ENCODE data around the gene MFNG.

The MFNG gene

DNA sequence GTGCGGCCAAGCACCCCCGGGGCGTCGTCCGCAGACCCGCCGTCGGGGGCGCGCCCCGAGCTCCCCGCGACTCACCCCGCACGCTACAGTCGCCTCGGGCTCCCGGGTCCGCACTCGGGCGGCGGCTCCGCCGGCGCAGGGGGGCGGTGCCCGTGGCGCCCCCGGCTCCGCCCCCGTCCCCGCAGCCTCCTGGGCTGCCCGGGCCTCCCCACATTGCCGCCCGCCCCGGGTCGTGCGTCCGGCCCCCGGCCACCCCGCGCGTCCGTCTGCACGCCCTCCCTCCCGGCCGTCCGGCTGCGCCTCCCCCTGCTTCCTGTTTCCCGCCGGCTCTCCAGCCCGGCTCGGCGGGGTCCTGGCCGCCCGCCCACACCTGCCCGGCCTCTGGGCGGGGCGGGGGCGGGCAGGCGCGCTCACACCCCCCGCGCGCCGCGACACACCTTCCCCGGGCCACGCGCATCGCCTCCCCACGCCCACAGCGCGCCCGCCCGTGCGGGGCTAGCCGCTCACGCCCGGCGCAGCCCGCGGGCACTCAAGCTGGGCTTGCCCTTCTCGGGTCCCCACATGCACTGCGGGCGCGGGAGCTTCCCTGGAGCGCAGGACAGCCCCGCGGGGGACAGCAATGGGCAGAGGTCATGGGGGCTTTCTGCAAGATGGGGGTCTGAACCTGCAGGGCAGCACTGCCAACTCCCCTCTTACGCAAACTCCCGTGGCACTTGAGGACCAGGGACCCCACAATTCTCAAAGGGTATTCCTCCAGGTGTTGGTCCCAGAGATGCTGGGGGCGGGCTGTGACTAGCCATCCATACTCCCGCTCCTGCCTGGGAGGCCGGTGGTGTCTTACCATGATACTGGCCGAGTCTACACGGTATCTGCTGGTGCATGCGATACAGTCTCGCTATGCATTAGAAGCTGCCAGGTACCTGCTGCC is 33.3 kb upstream of the MFNG start, which contains the start of gene CARD10:
Gene CARD10 (minus strand): TSS at position 148 of the 928 bp plus-strand sequence. CDS start 215 bp downstream, outside the sequence.
- TF ChIP-seq, protein P1, sequence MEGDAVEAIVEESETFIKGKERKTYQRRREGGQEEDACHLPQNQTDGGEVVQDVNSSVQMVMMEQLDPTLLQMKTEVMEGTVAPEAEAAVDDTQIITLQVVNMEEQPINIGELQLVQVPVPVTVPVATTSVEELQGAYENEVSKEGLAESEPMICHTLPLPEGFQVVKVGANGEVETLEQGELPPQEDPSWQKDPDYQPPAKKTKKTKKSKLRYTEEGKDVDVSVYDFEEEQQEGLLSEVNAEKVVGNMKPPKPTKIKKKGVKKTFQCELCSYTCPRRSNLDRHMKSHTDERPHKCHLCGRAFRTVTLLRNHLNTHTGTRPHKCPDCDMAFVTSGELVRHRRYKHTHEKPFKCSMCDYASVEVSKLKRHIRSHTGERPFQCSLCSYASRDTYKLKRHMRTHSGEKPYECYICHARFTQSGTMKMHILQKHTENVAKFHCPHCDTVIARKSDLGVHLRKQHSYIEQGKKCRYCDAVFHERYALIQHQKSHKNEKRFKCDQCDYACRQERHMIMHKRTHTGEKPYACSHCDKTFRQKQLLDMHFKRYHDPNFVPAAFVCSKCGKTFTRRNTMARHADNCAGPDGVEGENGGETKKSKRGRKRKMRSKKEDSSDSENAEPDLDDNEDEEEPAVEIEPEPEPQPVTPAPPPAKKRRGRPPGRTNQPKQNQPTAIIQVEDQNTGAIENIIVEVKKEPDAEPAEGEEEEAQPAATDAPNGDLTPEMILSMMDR (IDR thresholded peaks at IDR 0.05; ENCODE audit: low read depth, low read length): no peak
- peak in 1 of 2 donors; percentile 42 for DNase-seq (ENCODE audit: low read depth in 2 of 2)
- H3K4me3 ChIP-seq (replicated peaks in 1 of 2; ENCODE audit: low read depth in 2 of 2, low read length in 2 of 2): peak within 1 kb of the TSS; percentile 50 to 65

DNA sequence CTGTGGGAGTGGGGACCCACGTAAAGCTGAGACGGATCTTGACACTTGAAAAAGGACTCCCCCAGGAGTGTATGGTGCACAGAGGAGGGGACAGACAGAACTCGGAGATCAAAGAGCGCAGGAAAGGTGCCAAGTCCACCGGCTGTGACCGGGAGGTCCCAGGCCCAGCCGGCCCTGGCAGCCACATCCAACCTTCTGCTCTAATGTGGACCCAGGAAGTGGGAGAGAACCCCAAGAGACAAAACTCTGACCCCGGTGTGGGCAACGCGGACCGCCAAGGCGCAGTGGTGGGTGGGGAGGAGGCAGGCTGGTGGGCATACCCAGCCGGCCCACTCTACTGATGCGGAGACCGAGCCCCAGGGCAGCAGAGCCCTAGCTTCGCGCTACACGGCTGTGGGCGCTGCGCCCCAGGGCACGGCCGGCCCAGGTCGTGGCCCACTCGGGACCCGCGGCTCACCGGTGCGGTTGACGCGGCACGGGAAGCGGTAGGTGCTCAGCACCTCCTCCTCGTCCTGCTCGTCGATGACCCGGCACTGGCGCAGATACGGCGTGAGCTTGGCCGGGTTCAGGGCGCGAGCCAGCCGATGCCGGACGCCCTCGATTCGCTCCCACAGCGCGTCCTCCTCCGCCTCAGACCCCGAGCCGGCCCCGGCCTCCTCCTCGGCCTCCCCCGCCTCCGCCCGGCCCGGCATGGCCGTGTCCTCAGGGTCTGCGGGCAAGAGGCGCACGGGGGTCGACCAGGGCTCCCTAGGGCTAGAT is 32.5 kb upstream of the MFNG start:
- peak overlapping the region; percentile 50 to 65 for H3K4me3 ChIP-seq (replicated peaks in 1 of 2; ENCODE audit: low read depth in 2 of 2, low read length in 2 of 2)
- TF ChIP-seq, protein P1 (IDR thresholded peaks at IDR 0.05; ENCODE audit: low read depth, low read length): no peak
- no peak for DNase-seq (ENCODE audit: low read depth in 2 of 2)

DNA sequence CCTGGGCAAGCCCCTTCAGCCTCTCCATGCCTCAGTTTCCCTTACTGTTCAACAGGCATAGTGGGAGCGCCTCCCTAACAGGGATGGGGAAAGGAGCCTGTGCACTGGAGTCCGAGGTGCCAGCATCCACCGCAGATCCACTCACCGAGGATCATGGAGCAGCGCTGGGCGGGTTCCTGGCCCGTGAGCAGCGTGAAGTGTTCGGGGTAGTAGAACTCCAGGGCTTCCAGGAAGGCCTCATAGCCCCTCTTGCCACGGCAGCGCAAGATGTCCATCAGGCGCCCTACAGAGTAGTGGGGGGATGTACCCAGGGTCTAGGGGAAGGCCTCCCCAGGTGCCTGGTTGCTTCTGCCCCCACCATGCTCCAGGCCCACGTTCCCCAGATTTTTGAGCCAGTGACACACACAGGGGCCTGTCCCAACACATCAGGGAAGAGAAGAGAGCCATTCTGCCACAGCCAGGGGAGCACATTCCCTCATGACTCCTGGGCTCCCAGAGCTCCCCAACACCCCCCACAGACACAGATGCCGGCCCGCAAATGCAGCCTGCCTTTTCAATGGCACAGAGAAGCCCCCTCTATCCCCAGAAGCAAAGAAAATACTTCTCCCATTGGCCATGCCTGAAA is 31.8 kb upstream of the MFNG start:
- TF ChIP-seq, protein P1 (IDR thresholded peaks at IDR 0.05; ENCODE audit: low read depth, low read length): no peak
- no peak for DNase-seq (ENCODE audit: low read depth in 2 of 2)
- H3K4me3 ChIP-seq (replicated peaks in 1 of 2; ENCODE audit: low read depth in 2 of 2, low read length in 2 of 2): peak overlapping the region; percentile 50 to 65

DNA sequence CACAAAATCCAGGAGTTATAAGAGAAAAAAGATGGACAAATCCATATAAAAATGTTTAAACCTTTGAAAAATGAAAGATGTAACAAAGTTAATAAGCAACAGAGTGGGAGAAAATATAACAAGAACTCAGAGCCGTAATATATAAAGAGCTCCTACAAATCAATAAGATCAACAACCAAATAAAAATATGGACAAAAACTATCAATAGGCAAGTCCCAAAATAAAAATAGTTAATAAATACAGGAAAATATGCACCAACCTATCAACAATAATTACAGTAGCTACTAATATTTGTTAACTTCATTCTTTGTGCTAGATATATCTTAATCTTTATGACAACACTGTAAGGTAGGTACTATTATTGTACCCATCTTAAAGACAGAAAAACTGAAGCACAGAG is 30.3 kb upstream of the MFNG start:
- no peak overlapping the region for H3K4me3 ChIP-seq (replicated peaks in 1 of 2; ENCODE audit: low read depth in 2 of 2, low read length in 2 of 2)
- TF ChIP-seq, protein P1 (IDR thresholded peaks at IDR 0.05; ENCODE audit: low read depth, low read length): no peak
- no peak for DNase-seq (ENCODE audit: low read depth in 2 of 2)

DNA sequence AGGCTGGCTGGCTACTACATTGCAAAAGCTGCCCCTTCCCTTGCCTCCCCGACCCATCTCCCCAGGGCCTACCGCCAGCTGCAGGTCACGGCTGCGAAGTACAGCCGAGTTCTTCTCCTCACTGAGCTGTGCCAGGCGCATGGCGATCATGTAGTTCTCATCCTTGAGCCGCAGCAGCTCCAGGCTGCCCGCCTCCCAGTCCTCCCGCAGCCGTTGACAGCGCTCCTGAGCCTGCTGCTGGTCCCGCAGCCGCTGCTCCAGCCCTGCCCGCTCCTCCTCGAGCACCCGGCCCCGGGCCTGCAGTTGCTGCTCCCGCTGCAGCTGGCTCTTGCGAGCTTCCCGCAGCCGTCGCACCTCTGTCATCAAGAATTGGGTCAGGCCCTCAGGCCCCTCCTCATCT is 29.7 kb upstream of the MFNG start:
- no peak for DNase-seq (ENCODE audit: low read depth in 2 of 2)
- H3K4me3 ChIP-seq (replicated peaks in 1 of 2; ENCODE audit: low read depth in 2 of 2, low read length in 2 of 2): no peak overlapping the region
- TF ChIP-seq, protein P1 (IDR thresholded peaks at IDR 0.05; ENCODE audit: low read depth, low read length): no peak

DNA sequence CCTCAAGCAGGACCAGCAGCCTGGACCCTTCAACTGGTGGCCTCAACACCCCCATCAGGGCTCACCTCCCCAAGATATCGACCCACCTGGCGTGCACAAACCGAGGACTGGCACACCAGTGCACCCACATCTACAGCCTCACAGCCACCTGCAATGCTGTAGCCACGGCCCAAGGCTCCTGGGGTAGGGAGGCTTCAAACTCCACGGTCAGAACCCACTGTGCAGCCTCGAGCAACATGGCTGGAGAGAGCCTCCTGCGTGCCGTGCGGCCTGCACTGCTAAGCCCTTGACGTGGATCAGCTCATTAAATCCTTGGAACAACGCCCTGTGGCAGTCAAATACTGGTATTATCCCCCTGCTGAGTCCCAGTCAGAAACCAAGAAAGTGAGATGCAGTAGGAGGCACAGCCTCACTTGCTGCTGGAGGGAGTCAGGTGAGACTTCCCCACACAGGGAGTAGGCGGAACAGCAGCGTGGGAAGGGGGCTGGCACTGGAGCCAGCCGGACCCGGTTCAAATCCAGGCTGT is 28.4 kb upstream of the MFNG start:
- no peak overlapping the region for H3K4me3 ChIP-seq (replicated peaks in 1 of 2; ENCODE audit: low read depth in 2 of 2, low read length in 2 of 2)
- TF ChIP-seq, protein P1 (IDR thresholded peaks at IDR 0.05; ENCODE audit: low read depth, low read length): no peak
- no peak for DNase-seq (ENCODE audit: low read depth in 2 of 2)
